Measurements from ENCODE around the gene SHB. TPM values are rescaled to one million over a fixed set of nuclear protein-coding genes. Genes with fewer than 3 reads are reported as not detected.

SHB gene
- total RNA-seq, 1 donor from 2014 or later = 34.0 TPM

GRCh38 chr9:37926737-37927118 is 142.3 kb downstream of the SHB start:
- no peak for ATAC-seq

- no peak for ATAC-seq
Measured at GRCh38 chr9:37925786-37926736, 143.0 kb downstream of the SHB start.

GRCh38 chr9:37925006-37925405 is 144.0 kb downstream of the SHB start:
- no peak for ATAC-seq

- ATAC-seq = no peak
Measured at GRCh38 chr9:37924538-37924937, 144.5 kb downstream of the SHB start.

GRCh38 chr9:37923796-37924427 is 145.1 kb downstream of the SHB start:
- ATAC-seq = peak; percentile 26

GRCh38 chr9:37923118-37923795 is 145.8 kb downstream of the SHB start:
- ATAC-seq = no peak

GRCh38 chr9:37922363-37923117 is 146.5 kb downstream of the SHB start:
- ATAC-seq = peak; percentile 9

- peak; percentile 56 for ATAC-seq
Measured at GRCh38 chr9:37921546-37922300, 147.3 kb downstream of the SHB start.

GRCh38 chr9:37921168-37921510 is 147.9 kb downstream of the SHB start:
- ATAC-seq = no peak

- ATAC-seq = no peak
Measured at GRCh38 chr9:37920471-37921167, 148.4 kb downstream of the SHB start.

GRCh38 chr9:37919956-37920335 is 149.1 kb downstream of the SHB start:
- no peak for ATAC-seq

- ATAC-seq = no peak
Measured at GRCh38 chr9:37919246-37919955, 149.6 kb downstream of the SHB start.

GRCh38 chr9:37918665-37919170 is 150.3 kb downstream of the SHB start:
- no peak for ATAC-seq

- ATAC-seq = no peak
Measured at GRCh38 chr9:37917801-37918664, 151.0 kb downstream of the SHB start.

- ATAC-seq = no peak
Measured at GRCh38 chr9:37917313-37917731, 151.7 kb downstream of the SHB start.

- ATAC-seq = no peak
Measured at GRCh38 chr9:37916471-37917312, 152.3 kb downstream of the SHB start.

GRCh38 chr9:37915911-37916470 is 153.0 kb downstream of the SHB start:
- ATAC-seq = no peak
